ENCODE results near the gene GAGE1.
"Not testable (repeated sequence)": the region's sequence is repeated elsewhere in the genome, so short reads cannot be mapped to it uniquely, and the experiment has no call there.

DNA sequence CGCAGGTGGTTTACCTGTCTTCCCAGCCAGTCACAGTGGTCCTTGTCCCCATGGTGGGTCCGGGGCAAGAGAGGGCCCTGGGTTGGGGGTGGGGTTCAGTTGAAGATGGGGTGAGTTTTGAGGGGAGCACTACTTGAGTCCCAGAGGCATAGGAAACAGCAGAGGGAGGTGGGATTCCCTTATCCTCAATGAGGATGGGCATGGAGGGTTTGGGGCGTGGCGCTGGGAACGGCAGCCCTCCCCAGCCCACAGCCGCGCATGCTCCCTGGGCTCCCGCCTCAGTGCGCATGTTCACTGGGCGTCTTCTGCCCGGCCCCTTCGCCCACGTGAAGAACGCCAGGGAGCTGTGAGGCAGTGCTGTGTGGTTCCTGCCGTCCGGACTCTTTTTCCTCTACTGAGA is at the start of gene GAGE1:
- TF ChIP-seq NCOR1 (IDR thresholded peaks at IDR 0.05; ENCODE audit: borderline replicate concordance, low read length); JUND (CRISPR knock-in tag; IDR thresholded peaks at IDR 0.05); NFIC (IDR thresholded peaks at IDR 0.05; ENCODE audit: low read length); ZZZ3 (CRISPR knock-in tag; IDR thresholded peaks at IDR 0.05; ENCODE audit: borderline replicate concordance); CREM (IDR thresholded peaks at IDR 0.05); CREM (CRISPR knock-in tag; IDR thresholded peaks at IDR 0.05); GABPA (IDR thresholded peaks at IDR 0.05; ENCODE audit: low read depth, low read length); GABPA (CRISPR knock-in tag; IDR thresholded peaks at IDR 0.05; ENCODE audit: low read depth); KDM5B (CRISPR knock-in tag; IDR thresholded peaks at IDR 0.05; ENCODE audit: borderline replicate concordance); ATF1 (CRISPR knock-in tag; IDR thresholded peaks at IDR 0.05): not testable (repeated sequence)
- TF ChIP-seq, protein P1, sequence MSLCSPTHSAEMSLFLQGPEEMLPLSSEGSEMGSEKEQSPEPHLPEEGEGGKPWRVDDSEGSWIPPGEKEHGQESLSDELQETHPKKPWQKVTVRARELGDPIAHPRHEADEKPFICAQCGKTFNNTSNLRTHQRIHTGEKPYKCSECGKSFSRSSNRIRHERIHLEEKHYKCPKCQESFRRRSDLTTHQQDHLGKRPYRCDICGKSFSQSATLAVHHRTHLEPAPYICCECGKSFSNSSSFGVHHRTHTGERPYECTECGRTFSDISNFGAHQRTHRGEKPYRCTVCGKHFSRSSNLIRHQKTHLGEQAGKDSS (CRISPR knock-in tag; IDR thresholded peaks at IDR 0.05; ENCODE audit: borderline replicate concordance, low read depth): not testable (repeated sequence)
- TF ChIP-seq, protein P2, sequence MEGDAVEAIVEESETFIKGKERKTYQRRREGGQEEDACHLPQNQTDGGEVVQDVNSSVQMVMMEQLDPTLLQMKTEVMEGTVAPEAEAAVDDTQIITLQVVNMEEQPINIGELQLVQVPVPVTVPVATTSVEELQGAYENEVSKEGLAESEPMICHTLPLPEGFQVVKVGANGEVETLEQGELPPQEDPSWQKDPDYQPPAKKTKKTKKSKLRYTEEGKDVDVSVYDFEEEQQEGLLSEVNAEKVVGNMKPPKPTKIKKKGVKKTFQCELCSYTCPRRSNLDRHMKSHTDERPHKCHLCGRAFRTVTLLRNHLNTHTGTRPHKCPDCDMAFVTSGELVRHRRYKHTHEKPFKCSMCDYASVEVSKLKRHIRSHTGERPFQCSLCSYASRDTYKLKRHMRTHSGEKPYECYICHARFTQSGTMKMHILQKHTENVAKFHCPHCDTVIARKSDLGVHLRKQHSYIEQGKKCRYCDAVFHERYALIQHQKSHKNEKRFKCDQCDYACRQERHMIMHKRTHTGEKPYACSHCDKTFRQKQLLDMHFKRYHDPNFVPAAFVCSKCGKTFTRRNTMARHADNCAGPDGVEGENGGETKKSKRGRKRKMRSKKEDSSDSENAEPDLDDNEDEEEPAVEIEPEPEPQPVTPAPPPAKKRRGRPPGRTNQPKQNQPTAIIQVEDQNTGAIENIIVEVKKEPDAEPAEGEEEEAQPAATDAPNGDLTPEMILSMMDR (CRISPR knock-in tag; IDR thresholded peaks at IDR 0.05): not testable (repeated sequence)
- TF ChIP-seq, protein P3, sequence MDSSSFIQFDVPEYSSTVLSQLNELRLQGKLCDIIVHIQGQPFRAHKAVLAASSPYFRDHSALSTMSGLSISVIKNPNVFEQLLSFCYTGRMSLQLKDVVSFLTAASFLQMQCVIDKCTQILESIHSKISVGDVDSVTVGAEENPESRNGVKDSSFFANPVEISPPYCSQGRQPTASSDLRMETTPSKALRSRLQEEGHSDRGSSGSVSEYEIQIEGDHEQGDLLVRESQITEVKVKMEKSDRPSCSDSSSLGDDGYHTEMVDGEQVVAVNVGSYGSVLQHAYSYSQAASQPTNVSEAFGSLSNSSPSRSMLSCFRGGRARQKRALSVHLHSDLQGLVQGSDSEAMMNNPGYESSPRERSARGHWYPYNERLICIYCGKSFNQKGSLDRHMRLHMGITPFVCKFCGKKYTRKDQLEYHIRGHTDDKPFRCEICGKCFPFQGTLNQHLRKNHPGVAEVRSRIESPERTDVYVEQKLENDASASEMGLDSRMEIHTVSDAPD (CRISPR knock-in tag; IDR thresholded peaks at IDR 0.05): not testable (repeated sequence)
- TF ChIP-seq, protein P4, sequence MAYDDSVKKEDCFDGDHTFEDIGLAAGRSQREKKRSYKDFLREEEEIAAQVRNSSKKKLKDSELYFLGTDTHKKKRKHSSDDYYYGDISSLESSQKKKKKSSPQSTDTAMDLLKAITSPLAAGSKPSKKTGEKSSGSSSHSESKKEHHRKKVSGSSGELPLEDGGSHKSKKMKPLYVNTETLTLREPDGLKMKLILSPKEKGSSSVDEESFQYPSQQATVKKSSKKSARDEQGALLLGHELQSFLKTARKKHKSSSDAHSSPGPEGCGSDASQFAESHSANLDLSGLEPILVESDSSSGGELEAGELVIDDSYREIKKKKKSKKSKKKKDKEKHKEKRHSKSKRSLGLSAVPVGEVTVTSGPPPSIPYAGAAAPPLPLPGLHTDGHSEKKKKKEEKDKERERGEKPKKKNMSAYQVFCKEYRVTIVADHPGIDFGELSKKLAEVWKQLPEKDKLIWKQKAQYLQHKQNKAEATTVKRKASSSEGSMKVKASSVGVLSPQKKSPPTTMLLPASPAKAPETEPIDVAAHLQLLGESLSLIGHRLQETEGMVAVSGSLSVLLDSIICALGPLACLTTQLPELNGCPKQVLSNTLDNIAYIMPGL (CRISPR knock-in tag; IDR thresholded peaks at IDR 0.05; ENCODE audit: borderline replicate concordance in 1 of 2, low read depth in 1 of 2): not testable (repeated sequence)
- TF ChIP-seq, protein P5, sequence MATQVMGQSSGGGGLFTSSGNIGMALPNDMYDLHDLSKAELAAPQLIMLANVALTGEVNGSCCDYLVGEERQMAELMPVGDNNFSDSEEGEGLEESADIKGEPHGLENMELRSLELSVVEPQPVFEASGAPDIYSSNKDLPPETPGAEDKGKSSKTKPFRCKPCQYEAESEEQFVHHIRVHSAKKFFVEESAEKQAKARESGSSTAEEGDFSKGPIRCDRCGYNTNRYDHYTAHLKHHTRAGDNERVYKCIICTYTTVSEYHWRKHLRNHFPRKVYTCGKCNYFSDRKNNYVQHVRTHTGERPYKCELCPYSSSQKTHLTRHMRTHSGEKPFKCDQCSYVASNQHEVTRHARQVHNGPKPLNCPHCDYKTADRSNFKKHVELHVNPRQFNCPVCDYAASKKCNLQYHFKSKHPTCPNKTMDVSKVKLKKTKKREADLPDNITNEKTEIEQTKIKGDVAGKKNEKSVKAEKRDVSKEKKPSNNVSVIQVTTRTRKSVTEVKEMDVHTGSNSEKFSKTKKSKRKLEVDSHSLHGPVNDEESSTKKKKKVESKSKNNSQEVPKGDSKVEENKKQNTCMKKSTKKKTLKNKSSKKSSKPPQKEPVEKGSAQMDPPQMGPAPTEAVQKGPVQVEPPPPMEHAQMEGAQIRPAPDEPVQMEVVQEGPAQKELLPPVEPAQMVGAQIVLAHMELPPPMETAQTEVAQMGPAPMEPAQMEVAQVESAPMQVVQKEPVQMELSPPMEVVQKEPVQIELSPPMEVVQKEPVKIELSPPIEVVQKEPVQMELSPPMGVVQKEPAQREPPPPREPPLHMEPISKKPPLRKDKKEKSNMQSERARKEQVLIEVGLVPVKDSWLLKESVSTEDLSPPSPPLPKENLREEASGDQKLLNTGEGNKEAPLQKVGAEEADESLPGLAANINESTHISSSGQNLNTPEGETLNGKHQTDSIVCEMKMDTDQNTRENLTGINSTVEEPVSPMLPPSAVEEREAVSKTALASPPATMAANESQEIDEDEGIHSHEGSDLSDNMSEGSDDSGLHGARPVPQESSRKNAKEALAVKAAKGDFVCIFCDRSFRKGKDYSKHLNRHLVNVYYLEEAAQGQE (IDR thresholded peaks at IDR 0.05; ENCODE audit: borderline replicate concordance in 1 of 2, low read depth in 1 of 2, low read length in 2 of 2): not testable (repeated sequence)
- TF ChIP-seq, protein P6, sequence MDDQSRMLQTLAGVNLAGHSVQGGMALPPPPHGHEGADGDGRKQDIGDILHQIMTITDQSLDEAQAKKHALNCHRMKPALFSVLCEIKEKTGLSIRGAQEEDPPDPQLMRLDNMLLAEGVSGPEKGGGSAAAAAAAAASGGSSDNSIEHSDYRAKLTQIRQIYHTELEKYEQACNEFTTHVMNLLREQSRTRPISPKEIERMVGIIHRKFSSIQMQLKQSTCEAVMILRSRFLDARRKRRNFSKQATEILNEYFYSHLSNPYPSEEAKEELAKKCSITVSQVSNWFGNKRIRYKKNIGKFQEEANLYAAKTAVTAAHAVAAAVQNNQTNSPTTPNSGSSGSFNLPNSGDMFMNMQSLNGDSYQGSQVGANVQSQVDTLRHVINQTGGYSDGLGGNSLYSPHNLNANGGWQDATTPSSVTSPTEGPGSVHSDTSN (CRISPR knock-in tag; IDR thresholded peaks at IDR 0.05; ENCODE audit: borderline replicate concordance): not testable (repeated sequence)

All from HepG2 (cell line).